Jurkat, Clone E6-1 (cell line): ENCODE data around the gene TAGLN.
"Not testable (repeated sequence)": the region's sequence is repeated elsewhere in the genome, so short reads cannot be mapped to it uniquely, and the experiment has no call there.

Experiments
- DNase-seq: peaks from one replicate; pipeline ENCODE4 v3.0.0-alpha.2; 2011; ENCODE audit warnings: low read depth, low spot score
- H3K4me3 ChIP-seq: 2 replicates; pipeline ENCODE4 v1.5.1; 2011; ENCODE audit warnings: mild to moderate bottlenecking, low read length, control low read depth, moderate library complexity

The TAGLN gene

GRCh38 chr11:117206859-117207258 lies 7.7 kb downstream of the TAGLN start:
- not testable (repeated sequence) for H3K4me3 ChIP-seq, DNase-seq

DNA sequence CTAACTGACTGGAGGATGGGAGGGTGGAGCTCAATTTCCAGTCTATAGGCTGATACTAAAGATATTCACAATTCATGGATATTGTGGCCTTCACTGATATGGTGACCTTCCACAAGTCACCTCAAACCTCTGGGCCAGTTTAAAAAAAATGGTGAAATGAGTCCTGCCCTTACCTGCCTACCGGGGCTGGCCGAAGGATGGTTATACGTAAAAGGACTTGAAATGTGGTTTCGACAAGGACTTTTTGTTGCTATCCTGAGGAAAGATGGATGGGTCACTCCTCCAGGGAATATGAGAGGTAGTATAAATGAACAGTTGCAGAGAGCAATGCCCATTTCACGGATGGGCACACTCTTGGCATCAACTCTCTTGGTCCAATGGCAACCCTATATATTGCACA lies 8.3 kb downstream of the TAGLN start:
- H3K4me3 ChIP-seq, DNase-seq: not testable (repeated sequence)

DNA sequence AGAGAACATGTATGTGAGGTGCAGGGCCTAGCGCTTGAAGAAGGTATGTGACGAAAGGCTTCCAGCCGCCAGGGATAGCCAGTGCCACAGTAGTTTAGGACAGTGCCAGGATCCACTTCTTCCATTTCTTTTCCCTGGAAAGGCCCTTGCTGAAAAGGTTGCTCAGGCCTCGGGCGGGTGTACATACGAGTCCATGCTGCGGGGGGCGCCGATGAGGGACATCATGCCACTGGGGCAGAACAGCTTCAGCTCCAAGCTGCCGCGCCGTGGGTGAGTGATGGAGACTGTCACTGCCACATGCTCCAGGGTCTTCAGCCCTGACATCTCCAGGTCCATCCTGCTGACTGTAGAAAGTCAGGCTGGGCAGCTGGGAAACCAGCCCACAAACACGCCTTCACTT lies 9.5 kb downstream of the TAGLN start:
- H3K4me3 ChIP-seq, DNase-seq: not testable (repeated sequence)

DNA sequence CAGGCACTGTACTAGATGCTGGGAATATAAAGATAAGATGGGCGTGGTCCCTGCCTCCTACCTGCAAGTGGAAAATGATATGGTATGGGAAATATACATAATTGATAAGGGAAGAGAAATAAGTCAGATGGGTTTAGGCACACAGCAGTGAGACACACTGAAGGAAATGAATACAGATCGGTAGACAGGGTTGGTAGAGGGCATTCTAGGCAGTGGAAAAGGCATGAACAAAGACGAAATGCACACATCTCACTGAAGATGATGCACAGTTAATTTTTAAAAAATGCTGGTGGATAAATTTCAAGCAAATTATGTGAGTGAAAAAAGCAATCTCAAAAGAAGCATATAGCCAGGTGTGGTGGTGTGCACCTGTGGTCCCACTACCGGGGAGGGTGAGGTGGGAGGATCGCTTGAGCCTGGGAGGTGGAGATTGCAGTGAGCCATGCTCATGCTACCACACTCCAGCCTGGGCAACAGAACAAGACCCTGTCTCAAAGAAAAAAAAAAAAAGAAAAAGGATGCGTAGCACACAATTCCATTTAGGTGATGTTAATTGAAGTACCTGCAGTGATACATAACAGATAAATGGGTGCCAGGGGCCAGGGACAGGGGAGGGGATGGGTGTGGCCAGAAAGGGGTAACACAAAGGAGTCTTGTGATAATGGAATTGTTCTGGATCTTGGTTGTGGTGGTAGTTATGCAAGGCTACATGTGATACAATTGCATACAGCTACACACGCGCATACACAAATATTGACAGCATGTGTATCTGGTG lies 10.4 kb downstream of the TAGLN start:
- not testable (repeated sequence) for H3K4me3 ChIP-seq, DNase-seq

DNA sequence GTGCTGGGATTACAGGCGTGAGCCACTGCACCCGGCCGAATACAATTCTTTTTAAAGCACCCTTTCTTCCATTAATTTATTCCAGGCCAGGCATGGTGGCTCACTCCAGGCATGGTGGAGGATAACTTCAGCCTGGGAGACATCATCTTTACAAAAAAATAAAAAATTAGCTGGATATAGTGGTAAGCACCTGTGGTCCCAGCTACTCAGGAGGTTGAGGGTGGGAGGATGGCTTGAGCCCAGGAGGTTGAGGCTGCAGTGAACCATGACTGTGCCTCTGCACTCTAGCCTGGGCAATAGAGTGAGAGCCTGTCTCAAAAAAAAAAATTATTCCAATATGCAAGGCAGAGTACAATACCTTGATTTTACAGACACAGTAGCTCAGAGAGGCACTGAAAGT lies 11.4 kb downstream of the TAGLN start:
- no peak overlapping the region for H3K4me3 ChIP-seq
- no peak for DNase-seq

GRCh38 chr11:117212697-117213355 lies 13.7 kb downstream of the TAGLN start:
- no peak overlapping the region for H3K4me3 ChIP-seq
- no peak for DNase-seq

DNA sequence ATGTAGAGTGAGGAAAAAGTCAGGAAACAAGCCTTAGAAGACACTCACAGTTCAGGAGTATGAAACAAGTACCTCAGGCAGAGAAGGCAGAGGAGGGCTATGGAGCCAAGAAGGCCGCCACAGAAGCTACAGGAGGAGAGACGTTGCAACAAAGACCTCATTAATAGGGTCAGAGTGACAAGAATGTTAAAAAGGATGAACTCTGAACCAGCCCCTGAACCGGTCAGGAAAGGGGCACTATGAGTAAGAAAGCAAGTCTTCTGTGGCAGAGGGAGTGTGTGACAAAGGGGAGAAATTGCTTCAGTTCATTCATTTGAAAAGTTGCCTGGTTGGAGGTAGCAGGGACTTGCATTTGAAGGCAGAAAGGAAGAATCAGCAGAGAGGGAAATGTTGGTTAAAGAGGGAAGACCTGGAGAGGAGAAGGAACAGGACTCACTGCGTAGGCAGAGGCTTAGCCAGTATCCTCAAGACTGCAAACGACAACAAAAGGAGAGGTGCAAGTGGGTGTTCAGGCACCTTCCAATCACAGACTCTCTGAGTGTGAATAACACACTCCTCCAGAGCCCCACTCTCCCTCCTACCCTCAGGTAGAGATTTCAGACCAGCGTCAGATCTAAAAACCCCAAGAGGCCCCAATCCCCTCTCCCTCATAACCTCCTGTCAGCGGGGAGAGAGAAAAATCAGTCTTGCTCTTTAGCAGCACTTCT lies 15.4 kb downstream of the TAGLN start:
- H3K4me3 ChIP-seq, result no peak overlapping the region
- DNase-seq, result no peak

DNA sequence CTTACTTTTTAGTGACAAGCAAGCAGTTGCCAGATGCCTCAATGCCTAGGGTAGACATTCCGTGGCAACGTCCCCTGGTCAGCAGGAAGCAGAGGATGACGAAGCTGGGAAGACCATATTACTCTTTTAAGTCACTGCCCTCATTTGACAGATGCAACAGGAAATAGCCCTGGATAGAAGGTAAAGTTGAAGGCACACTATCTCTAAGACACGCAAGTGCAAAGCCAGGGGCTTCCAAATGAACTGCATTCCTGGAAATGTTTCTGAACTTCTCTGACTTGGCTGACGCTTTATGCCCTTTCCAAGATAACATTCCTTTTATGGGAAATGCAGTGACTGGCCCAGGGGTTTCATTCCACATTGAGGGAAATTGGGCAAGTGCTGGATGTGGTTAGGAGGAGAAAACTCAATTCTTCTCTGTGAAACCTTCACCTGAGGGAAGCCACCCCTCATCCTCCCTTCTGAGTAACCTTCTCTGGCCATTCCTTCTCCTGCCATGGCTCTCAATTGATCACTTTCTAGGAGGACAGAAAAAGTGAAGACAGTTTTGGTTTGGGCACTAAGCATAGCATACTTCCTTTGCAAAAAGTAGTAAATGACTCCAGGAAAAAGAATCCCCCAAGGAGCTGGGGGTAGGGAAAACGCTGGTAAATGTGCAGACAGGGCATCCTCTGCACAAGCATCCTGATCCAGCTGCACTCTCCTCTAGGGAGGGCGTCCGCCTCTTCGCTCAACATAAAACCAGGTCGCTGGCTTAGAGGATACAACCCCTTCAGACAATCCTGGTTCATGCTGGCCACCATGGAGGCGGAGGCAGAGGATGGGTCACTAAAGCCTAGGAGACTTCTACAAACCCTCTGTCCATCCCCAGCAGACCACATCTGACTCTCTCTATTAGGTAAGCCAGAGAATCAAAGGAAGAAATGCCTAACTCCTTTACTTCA lies 18.2 kb downstream of the TAGLN start:
- H3K4me3 ChIP-seq, result no peak overlapping the region
- no peak for DNase-seq

DNA sequence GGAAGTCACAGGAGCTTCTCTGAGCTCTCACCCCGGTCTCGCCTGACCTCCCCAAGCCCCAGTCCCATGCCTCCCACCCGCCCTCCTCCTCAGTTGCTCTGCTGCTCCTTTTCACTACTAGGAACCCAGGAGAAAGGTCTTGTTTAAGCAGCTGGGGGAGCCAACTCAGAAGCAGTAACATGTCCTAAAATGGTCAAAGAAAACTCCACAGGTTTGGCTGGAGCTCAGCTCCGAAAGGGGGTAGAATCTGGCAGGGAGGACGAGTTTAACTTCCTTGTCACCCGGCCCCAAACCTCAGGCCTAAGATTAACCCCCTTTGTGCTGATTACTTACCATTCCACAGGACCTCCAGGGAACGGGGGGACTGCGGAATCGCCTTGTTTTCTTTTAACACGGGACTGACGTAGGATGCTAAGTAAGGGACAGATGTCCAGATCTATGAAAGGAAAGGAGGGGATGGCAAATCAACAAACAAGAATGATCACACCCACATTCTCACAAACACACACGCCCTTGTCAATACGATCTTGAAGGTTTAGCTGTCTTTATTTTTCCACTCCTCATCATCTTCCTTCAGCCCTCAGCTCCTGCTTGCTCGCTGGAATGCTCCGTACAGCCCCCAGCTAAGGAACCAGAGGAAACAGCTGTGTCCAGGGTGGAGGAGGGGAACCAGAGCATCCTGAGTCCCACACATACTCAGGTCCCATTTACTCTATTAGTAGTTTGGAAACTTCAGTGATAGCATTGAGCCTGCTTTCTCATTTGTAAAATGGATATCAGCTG lies 19.2 kb downstream of the TAGLN start:
- no peak overlapping the region for H3K4me3 ChIP-seq
- DNase-seq, result no peak

DNA sequence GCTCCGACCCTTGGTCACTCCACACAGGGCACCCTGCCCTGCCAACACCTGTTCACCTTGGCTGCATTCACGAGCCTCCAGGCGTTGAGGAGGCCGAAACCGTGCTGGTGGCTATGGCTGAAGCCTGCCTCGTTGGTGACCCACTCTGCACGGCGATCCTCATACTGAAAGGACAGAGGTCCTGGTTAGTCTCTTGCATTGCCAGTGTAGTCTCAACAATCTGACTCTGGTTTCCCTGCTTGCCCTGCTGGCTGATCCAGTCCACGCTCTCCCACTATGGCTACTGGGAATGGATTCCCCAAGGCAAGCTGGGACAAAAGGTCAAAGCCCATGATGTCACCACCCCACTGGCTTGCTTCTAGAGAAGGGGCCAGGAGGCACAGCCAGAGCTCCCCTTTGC lies 19.8 kb downstream of the TAGLN start:
- H3K4me3 ChIP-seq, result no peak overlapping the region
- no peak for DNase-seq

DNA sequence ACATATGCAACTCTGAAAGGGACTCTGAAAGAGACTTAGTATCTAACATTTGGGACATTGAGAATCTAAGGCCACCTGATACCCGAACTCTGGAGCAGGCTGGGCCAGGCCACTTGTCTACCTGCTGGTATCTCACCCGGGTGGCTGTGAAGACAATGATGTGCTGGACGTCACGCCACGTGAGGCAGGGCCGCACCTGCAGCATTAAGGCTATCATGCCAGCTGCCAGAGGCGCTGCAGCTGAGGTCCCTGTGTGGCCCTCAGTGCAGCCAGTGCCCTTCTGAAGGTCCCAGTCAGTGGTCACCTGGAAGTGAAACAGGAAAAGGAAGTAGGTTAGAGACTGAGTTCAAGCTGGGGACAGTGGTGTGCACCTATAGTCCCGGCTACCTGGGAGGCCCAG lies 20.3 kb downstream of the TAGLN start:
- no peak overlapping the region for H3K4me3 ChIP-seq

GRCh38 chr11:117219995-117220394 lies 20.8 kb downstream of the TAGLN start:
- no peak overlapping the region for H3K4me3 ChIP-seq
- DNase-seq, result no peak

More for the DNA sequence above, 20.3 kb downstream of the TAGLN start:
- DNase-seq, result no peak

- H3K4me3 ChIP-seq, result no peak overlapping the region
- no peak for DNase-seq
Observed at GRCh38 chr11:117220568-117220967, 21.4 kb downstream of the TAGLN start.

DNA sequence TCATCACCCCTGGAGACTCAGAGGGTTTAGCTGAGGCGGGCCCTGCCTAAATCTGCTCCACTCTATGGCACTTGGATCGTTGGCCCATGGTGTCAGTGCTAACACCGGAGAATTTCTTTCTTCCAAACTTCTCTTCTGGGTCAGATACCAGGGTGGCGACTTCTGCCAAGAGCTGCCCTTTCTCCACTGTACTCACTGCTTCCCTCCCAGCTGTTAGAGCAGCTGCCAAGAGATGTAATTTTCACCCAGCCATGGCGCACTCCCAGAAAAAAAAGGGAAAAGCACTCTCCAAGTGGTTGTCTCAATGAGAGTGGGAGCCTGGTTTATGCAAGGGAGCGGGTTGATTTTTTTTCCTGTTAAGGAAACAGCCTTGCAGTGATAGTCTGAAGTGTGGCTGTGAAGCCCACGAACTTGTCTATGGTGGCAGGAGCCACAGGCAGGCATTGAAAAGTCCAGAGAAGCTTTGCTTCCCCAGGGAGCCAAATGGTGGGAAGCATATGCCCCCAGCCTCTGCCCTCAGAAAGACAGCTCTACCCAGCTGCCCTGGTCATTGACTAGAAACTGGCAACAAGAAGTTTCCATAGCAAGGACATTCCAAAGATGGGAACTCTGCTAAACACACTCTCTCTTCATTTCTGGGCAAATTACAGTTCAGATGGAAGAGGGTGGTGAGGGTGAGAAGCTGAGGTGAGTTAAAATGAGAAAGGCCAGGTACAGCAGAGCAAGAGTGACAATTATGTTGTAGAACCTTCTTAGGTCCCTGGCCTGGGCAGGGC lies 22.0 kb downstream of the TAGLN start:
- DNase-seq, result no peak
- no peak overlapping the region for H3K4me3 ChIP-seq

GRCh38 chr11:117221775-117222517 lies 22.8 kb downstream of the TAGLN start:
- DNase-seq, result no peak
- H3K4me3 ChIP-seq, result no peak overlapping the region

DNA sequence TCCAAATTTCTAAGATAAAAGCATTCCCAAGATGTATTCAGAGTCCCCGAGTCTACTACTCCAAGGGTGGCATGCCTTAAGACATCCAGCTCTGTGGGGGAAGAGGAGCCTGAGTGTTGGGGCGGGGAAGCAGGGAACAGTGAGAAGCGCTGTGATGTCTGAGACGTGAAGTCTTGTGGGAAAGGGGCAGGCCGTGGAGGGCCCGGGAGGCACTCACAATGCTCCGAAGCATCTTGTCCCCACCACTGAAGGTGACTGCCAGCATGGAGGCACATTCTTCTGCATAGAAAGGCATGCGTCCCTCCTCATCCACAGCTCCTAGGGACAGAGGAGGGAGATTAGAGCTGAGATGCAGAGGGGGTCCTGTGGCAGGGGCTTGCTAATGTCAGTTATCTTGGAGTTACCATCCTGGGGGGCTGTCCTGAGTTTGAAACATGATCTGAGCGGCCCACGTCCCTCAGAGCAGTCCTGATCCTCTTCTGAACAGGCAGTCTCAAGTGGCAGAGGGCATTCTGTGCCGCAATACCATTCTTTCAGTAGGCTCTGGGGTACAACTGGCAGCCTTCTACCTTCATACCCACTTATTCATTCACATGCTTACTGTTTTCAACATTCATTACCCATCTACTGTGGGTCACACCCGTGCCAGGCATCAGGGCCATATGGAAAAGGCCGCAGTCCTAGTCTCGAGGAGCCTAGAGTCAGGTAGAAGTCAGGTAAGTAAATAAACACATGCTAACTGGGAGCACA lies 24.0 kb downstream of the TAGLN start:
- no peak for DNase-seq
- no peak overlapping the region for H3K4me3 ChIP-seq
